GM12873 (cell line): ENCODE results near the gene MGLL.

Experiments
- TF ChIP-seq, protein P1 (sequence below): IDR thresholded peaks from 2 replicates; pipeline ENCODE4 v1.5.1; 2012; ENCODE audit warnings: low read depth, mild to moderate bottlenecking, moderate library complexity, low read length, control low read depth; ENCODE audit not compliant: insufficient read depth; ENCODE audit errors: missing control alignments

Gene MGLL

DNA sequence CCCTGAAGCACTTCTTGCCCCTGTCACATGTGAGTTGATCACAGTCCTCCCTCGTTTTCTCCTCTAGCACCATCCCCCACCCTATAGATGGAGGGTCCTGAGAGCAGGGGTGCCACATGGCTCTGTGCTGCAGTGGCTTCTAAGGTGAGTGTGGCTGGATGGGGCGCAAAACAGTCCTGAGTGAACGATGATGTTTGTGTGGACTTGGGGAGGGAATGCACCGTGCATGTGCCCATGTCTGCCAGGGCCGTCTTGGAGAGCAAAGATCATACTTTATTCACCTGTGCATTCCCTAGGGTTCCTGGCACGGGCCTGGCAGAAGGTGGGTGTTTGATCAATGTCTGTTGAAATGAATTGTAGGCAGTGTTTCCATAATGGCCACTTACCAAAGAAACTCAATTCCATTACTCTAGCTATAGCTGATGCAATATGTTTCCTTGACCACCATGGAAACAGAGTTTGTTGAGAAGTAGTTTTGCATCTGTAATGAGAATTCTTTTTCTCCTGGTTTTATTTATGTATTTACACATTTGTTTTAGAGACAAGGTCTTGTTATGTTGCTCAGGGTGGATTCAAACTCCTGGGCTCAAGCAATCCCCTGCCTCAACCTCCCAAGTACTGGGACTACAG is 91.5 kb downstream of the MGLL start:
- TF ChIP-seq, protein P1, sequence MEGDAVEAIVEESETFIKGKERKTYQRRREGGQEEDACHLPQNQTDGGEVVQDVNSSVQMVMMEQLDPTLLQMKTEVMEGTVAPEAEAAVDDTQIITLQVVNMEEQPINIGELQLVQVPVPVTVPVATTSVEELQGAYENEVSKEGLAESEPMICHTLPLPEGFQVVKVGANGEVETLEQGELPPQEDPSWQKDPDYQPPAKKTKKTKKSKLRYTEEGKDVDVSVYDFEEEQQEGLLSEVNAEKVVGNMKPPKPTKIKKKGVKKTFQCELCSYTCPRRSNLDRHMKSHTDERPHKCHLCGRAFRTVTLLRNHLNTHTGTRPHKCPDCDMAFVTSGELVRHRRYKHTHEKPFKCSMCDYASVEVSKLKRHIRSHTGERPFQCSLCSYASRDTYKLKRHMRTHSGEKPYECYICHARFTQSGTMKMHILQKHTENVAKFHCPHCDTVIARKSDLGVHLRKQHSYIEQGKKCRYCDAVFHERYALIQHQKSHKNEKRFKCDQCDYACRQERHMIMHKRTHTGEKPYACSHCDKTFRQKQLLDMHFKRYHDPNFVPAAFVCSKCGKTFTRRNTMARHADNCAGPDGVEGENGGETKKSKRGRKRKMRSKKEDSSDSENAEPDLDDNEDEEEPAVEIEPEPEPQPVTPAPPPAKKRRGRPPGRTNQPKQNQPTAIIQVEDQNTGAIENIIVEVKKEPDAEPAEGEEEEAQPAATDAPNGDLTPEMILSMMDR = no peak

DNA sequence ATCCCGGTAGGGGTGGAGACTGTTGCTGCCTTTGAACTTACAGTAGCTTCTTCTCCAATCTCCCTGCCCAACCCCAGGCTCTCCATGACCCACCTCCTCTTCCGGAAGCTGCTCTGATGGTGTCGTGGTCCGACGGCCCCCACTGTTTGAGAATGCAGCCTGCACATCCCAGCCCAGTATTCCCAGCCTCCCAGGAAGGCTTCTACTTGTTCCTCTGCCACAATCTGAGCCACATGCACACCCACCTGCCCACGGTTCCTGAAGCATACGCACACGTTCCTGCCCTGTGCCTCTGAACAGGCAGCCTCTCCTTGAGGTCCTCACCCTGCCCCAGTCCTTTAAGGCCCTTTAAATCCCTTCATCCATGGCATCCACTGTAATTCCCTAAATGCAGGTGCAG is 92.1 kb downstream of the MGLL start:
- TF ChIP-seq, protein P1 = no peak

DNA sequence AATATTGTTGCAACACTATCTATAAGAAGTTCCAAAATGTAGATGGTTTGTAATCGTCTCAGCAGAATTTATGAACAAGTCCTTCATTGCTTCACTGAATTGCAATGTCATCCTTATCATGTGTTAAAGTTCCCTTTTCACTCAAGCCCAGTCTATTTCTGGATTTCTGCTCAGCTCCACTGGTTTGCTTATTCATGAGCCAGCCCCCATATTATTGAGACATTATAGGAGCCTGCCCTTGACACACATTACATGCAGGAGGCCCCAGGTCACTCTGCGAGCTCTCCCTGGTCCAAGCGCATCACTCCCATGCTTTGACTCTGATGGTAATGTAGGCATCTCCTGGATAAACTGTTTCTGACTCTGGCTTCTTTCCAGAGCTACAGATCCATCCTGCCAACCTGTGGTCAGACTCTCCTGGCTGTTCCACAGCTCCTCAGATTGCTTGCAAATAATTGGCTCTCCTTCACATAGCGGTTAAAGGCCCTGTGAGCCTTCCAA is 92.7 kb downstream of the MGLL start:
- TF ChIP-seq, protein P1 = no peak

DNA sequence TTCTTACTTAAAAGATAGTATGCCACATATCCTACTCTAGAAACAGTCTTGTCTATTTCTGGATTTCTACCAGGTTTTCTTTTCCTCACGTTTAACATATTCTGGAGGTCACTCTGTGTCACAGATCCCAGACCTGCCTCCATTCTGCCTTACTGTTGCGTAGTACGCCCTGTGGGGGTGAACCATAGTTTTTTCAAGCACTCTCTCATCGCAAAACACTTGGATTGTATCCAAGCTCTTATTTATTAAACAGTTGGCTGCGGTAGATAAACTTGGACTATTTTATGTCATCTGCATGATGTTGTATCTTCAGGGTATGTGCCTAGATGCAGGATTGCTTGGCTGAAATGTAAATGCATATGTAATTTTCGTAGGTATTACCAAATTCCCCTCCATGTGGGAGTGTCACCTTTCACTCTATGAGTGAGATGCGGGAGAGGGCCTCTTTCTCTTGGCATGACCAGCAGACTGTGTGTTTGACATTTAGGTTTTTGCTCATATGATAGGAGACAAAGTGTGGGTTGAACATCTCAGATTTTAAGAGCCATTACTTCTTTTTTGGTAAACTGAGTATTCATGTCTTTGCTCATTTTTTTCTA is 93.8 kb downstream of the MGLL start:
- TF ChIP-seq, protein P1 = no peak

DNA sequence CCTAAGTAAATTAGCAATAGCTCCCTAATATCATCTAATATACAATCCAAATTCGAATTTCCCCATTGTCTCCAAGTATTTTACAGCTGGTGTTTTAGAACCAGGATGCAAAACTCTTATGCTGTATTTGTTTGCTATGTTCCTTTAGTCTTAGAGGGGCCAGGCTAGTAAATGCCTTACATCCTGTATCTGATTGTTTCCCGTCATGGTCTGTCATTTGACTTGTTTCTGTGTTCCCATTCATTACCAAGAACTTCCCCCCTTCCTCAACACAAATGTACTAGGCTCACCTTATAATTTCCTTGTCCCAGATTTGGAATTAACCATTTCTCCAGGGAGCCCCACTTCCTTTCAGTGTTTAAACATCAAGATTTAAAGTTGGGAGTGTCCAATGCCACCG is 95.4 kb downstream of the MGLL start:
- TF ChIP-seq, protein P1 = no peak

DNA sequence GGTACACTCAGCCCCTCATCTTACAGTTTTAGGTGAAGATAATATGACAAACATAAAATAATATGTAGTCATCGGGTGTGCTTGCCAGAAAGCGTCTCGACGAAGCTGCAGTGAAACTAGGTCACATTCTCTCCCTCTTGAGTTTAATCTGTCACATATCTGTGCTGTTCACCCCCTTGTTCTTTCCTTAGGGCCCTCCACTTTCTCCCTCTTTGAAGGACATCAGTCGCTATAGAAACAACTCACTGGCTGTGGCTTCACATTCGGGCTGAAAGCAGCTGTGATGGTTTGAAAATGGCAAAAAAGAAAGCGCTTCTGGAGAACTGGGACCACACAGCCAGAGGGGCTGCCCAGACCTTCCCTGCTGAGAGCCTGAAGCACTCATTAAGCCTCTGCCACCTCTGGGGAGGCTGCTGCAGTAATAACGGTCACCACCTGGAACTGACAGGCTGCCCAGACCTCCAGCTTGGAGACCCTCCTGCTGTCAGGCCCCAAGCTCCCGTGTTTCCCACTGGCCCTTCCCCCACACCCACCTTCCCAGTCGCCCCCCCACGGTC is 99.2 kb downstream of the MGLL start:
- TF ChIP-seq, protein P1 = no peak

DNA sequence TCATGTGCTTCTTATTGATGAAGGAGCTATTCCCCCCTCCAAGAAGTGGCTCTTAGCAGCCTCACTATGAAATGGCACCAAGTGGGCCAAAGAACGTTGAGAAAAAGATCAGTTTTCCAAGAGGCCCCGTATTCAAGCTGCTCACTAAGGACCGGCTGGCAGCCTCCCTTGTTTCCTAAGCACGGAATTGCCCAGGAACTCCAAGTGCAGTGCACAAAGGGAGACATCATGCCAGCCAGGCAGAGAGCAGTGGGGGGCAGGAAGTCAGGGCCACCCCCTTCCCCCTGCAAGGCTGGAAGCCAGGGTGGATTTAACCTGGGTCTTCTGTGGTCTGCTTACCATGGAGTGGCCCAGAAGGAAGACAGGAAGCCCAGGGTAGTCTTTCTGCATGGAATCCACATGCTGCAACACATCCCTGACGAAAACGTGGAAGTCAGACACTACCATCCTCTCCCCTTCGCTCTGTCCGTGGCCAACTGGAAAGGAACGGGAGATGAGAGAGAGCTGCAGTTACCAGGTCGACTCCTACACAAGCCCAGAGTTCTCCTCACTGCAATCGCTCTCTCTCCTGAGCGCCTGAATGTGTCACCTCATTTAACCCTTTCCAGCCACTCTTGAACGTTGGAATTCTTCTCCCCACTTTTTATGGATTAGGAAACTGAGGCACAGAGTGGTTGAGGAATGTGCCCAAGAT is 100.1 kb downstream of the MGLL start:
- TF ChIP-seq, protein P1 = no peak
